GM12878 (cell line): ENCODE measurements around the gene ACVR1B. TPM values are rescaled to one million over a fixed set of nuclear protein-coding genes. Genes with fewer than 3 reads are reported as not detected.

Experiments used
- BCL11A ChIP-seq: IDR thresholded peaks from 2 replicates; pipeline ENCODE4 v1.6.1; 2011; ENCODE audit warnings: low read depth, low read length
- BCL3 ChIP-seq: IDR thresholded peaks from 2 replicates; pipeline ENCODE4 v1.6.1; 2011; ENCODE audit warnings: borderline replicate concordance, low read depth, mild to moderate bottlenecking, moderate library complexity, low read length; ENCODE audit not compliant: insufficient read depth, poor library complexity, severe bottlenecking
- DPF2 ChIP-seq: fragments of 450-650 bp; IDR thresholded peaks from 2 replicates; pipeline ENCODE4 v1.6.1; 2017; ENCODE audit warnings: mild to moderate bottlenecking
- ETV6 ChIP-seq, 2 experiments: fragments of 450-650 bp in 1 of 2; IDR thresholded peaks in 1 of 2; conservative IDR thresholded peaks in 1 of 2; 2 replicates each; pipeline ENCODE4 v1.6.1; 2014; ENCODE audit warnings: antibody characterized with exemption in 1 of 2, borderline replicate concordance in 1 of 2, low read depth in 1 of 2, mild to moderate bottlenecking in 1 of 2, moderate library complexity in 1 of 2
- FOS ChIP-seq: IDR thresholded peaks from 3 replicates; pipeline ENCODE4 v1.6.1; 2011; ENCODE audit warnings: borderline replicate concordance; ENCODE audit not compliant: insufficient read length; ENCODE audit errors: extremely low read depth
- GABPA ChIP-seq: IDR thresholded peaks from 2 replicates; pipeline ENCODE4 v1.6.1; 2014; ENCODE audit warnings: antibody characterized with exemption, low read depth, mild to moderate bottlenecking, inconsistent platforms
- HDAC2 ChIP-seq: fragments of 200-600 bp; sonication (generic); IDR thresholded peaks from 2 replicates; pipeline ENCODE4 v1.6.1; 2017
- IKZF2 ChIP-seq, 2 experiments: fragments of 450-650 bp; IDR thresholded peaks; 2 replicates each; pipeline ENCODE4 v1.6.1; 2017; ENCODE audit warnings: mild to moderate bottlenecking in 2 of 2, moderate library complexity in 2 of 2
- KAT2A ChIP-seq: conservative IDR thresholded peaks from 2 replicates; pipeline ENCODE4 v1.6.1; 2011; ENCODE audit warnings: low read depth, low read length; ENCODE audit not compliant: control insufficient read depth
- NR2F1 ChIP-seq: fragments of 450-650 bp; conservative IDR thresholded peaks from 2 replicates; pipeline ENCODE4 v1.6.1; 2017; ENCODE audit warnings: mild to moderate bottlenecking
- polyA plus RNA-seq, 11 experiments: library from polyadenylated mRNA; depleted of rRNA in 4 of 11; unstranded in 6 of 11; stranded (reverse) in 5 of 11; fragments of >200 nt; fragmentation: Nextera tagmentation in 4 of 11; fragmentation: Illumina TruSeq in 1 of 11; extraction: Ambion mirVana in 4 of 11; extraction: Trizol in 1 of 11; gene quantifications; 1 replicate in 1 of 11; 2 replicates in 10 of 11; pipeline versions ENCODE4 v1.2.1 to v1.2.3, GENCODE V29; 2011 to 2016; ENCODE audit warnings: inconsistent platforms in 2 of 11, missing spikeins in 2 of 11, low read depth in 1 of 11
- total RNA-seq, 4 experiments: library from RNA; depleted of rRNA in 3 of 4; stranded (reverse); fragments of >200 nt in 3 of 4; fragmentation: Illumina TruSeq in 1 of 4; extraction: Trizol in 1 of 4; gene quantifications; 2 replicates each; pipeline versions ENCODE4 v1.2.1 to v1.2.3, GENCODE V29; 2013 to 2021
- TF ChIP-seq, protein P1 (sequence below): fragments of 450-650 bp; IDR thresholded peaks from 2 replicates; pipeline ENCODE4 v1.6.1; 2018; ENCODE audit warnings: mild to moderate bottlenecking, low read depth, moderate library complexity; ENCODE audit not compliant: partially characterized antibody
- TF ChIP-seq, protein P2 (sequence below): fragments of 450-650 bp; formaldehyde crosslinking; IDR thresholded peaks from 2 replicates; pipeline ENCODE4 v1.4.0; 2020; ENCODE audit warnings: mild to moderate bottlenecking, moderate library complexity

ACVR1B gene
- total and polyA plus RNA-seq, 10 of the 15 experiments (the other 5 are each of a cell fraction or from before 2014, with no cell fraction given): 0.02 to 0.69 (median 0.16) TPM; not detected in 2

DNA sequence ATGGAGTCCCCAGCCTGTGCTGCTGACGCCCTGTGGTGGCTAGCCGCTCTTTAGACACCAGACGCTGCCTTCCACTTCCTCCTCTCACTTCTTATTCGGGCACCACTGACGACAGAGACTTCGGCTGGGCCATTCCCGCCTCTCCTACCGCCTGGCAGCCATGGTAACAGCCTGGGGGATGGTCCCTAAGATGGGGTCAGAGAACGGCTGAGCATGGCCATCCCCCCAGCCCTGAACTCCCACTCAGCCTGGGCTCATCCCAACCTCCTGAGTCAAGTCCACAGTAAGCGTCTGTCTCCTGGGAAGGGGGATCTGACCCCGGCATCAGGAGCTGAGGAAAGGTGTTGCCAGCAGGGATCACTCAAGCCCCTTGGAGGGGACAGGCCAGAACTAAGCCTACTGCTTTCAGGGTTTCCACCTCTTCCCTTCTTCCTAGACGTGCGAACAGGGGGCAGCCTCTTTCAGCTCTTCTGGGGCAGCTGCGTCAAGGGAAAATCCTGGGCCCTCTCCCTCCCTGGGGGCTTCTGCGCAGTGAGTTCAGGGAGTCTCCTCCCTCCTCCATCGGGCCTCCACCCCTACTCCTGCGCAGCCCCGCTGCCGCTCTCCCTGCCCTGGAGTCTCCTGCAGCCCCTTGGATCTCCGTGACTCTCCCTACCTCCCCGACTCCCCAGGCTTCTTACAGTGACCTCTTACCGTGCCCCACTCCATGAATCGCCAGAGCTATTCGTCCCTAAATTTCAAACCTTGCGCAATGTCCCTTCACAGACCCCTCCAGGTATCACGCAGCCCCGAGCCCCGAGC lies 54.6 kb downstream of the ACVR1B start (continued):
- TF ChIP-seq NR2F1: peak; percentile 40; the same call in 1 of the 2 replicates
- TF ChIP-seq, protein P1, sequence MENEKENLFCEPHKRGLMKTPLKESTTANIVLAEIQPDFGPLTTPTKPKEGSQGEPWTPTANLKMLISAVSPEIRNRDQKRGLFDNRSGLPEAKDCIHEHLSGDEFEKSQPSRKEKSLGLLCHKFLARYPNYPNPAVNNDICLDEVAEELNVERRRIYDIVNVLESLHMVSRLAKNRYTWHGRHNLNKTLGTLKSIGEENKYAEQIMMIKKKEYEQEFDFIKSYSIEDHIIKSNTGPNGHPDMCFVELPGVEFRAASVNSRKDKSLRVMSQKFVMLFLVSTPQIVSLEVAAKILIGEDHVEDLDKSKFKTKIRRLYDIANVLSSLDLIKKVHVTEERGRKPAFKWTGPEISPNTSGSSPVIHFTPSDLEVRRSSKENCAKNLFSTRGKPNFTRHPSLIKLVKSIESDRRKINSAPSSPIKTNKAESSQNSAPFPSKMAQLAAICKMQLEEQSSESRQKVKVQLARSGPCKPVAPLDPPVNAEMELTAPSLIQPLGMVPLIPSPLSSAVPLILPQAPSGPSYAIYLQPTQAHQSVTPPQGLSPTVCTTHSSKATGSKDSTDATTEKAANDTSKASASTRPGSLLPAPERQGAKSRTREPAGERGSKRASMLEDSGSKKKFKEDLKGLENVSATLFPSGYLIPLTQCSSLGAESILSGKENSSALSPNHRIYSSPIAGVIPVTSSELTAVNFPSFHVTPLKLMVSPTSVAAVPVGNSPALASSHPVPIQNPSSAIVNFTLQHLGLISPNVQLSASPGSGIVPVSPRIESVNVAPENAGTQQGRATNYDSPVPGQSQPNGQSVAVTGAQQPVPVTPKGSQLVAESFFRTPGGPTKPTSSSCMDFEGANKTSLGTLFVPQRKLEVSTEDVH: no peak
- no peak for TF ChIP-seq GABPA
- no peak for TF ChIP-seq ETV6 (conservative IDR thresholded peaks at IDR 0.05 in 1 of 2, IDR thresholded peaks at IDR 0.05 in 1 of 2; ENCODE audit: borderline replicate concordance in 1 of 2, low read depth in 1 of 2)
- no peak for TF ChIP-seq BCL3
- TF ChIP-seq IKZF2 (IDR thresholded peaks at IDR 0.05): peak; percentile 60 to 70
- no peak for TF ChIP-seq KAT2A
- no peak for TF ChIP-seq BCL11A
- peak; percentile 77 for TF ChIP-seq DPF2
- TF ChIP-seq FOS: no peak
- TF ChIP-seq, protein P2, sequence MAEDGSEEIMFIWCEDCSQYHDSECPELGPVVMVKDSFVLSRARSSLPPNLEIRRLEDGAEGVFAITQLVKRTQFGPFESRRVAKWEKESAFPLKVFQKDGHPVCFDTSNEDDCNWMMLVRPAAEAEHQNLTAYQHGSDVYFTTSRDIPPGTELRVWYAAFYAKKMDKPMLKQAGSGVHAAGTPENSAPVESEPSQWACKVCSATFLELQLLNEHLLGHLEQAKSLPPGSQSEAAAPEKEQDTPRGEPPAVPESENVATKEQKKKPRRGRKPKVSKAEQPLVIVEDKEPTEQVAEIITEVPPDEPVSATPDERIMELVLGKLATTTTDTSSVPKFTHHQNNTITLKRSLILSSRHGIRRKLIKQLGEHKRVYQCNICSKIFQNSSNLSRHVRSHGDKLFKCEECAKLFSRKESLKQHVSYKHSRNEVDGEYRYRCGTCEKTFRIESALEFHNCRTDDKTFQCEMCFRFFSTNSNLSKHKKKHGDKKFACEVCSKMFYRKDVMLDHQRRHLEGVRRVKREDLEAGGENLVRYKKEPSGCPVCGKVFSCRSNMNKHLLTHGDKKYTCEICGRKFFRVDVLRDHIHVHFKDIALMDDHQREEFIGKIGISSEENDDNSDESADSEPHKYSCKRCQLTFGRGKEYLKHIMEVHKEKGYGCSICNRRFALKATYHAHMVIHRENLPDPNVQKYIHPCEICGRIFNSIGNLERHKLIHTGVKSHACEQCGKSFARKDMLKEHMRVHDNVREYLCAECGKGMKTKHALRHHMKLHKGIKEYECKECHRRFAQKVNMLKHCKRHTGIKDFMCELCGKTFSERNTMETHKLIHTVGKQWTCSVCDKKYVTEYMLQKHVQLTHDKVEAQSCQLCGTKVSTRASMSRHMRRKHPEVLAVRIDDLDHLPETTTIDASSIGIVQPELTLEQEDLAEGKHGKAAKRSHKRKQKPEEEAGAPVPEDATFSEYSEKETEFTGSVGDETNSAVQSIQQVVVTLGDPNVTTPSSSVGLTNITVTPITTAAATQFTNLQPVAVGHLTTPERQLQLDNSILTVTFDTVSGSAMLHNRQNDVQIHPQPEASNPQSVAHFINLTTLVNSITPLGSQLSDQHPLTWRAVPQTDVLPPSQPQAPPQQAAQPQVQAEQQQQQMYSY (CRISPR knock-in tag): no peak
- TF ChIP-seq HDAC2: no peak
- TF ChIP-seq, all 136 proteins: peak for 29
